HG03432 (cell line): Measurements from ENCODE around the gene PSMC4.
A peak's percentile ranks its signal among the peaks of the same experiment; 100 is the strongest.

Experiments
- ATAC-seq: cut with Tn5 transposase; IDR thresholded peaks from one replicate; pipeline ENCODE4 v1.9.1; 2021; ENCODE audit warnings: mild to moderate bottlenecking, moderate library complexity; ENCODE audit not compliant: unreplicated experiment

Gene PSMC4

GRCh38 chr19:39987167-39987566 lies 16.2 kb downstream of the PSMC4 start:
- no peak for ATAC-seq

GRCh38 chr19:39987596-39987995 lies 16.6 kb downstream of the PSMC4 start:
- no peak for ATAC-seq

GRCh38 chr19:39993605-39994004 lies 22.6 kb downstream of the PSMC4 start:
- no peak for ATAC-seq

GRCh38 chr19:39994361-39994760 lies 23.4 kb downstream of the PSMC4 start:
- ATAC-seq, result no peak

- no peak for ATAC-seq
Measured at GRCh38 chr19:39995794-39996193, 24.8 kb downstream of the PSMC4 start.

- ATAC-seq, result peak; percentile 16
Measured at GRCh38 chr19:39996218-39996810, 25.3 kb downstream of the PSMC4 start.

- ATAC-seq, result peak; percentile 91
Measured at GRCh38 chr19:39996811-39997637, 26.1 kb downstream of the PSMC4 start, which contains the start of gene ZNF546. TSS of gene ZNF546 (plus strand) at chr19:39997060. CDS start at chr19:39998327, 1,267 bp downstream.

GRCh38 chr19:39997638-39998216 lies 26.8 kb downstream of the PSMC4 start:
- no peak for ATAC-seq

GRCh38 chr19:39998501-39998900 lies 27.5 kb downstream of the PSMC4 start:
- ATAC-seq, result no peak

GRCh38 chr19:40005691-40006272 lies 34.8 kb downstream of the PSMC4 start:
- ATAC-seq, result no peak

- ATAC-seq, result no peak
Measured at GRCh38 chr19:40006273-40006691, 35.3 kb downstream of the PSMC4 start.

GRCh38 chr19:40009674-40010073 lies 38.7 kb downstream of the PSMC4 start:
- ATAC-seq, result no peak

GRCh38 chr19:40013991-40014390 lies 43.0 kb downstream of the PSMC4 start:
- ATAC-seq, result no peak

- ATAC-seq, result no peak
Measured at GRCh38 chr19:40023969-40024368, 53.0 kb downstream of the PSMC4 start.

GRCh38 chr19:40025938-40026596 lies 55.1 kb downstream of the PSMC4 start:
- ATAC-seq, result no peak

GRCh38 chr19:40026597-40026970 lies 55.6 kb downstream of the PSMC4 start:
- ATAC-seq, result no peak
